ACHN (cell line): ENCODE data around the gene ANTXR1.

Experiments
- DNase-seq: peaks from one replicate; pipeline ENCODE4 v3.0.0-alpha.2; 2015
- in situ Hi-C: cut with HindIII; loops from 2 replicates; pipeline ENCODE4 v1.10.0; 2017; ENCODE audit warnings: low sequenced_read_pairs, low pct_ligation_motif_present, low pct_unique_long_range_greater_than_20kb

The ANTXR1 gene

DNA sequence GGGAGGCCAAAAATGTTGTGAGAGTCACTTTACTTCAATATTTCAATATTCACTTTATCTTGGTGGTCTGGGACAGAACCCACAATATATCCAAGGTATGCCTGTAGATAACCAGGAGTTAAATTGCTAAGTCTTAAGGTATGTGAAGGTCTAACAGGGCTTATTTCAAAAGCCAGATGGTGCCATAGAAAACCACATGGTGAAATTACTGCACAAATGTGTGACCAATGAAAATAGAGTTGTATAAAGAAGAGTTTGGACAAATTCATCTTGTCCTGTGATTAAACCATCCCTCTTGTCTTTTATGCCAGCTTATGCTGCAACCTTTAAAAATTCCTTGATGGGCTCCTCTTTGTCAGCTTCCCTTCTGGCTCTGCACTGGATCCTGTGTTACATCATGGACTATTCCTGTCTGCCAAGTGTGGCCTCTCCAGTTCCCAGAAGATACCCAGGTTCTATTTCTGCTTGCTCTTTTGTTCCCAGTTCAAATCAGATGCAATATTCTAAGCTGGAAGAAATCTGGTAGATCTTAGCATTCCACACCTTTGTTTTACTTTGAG is 46.8 kb downstream of the ANTXR1 start:
- in situ Hi-C loops: no loop called here
- no peak for DNase-seq

- no peak for DNase-seq
- in situ Hi-C loops: no loop called here
Observed at GRCh38 chr2:69060938-69061501, 48.0 kb downstream of the ANTXR1 start.

DNA sequence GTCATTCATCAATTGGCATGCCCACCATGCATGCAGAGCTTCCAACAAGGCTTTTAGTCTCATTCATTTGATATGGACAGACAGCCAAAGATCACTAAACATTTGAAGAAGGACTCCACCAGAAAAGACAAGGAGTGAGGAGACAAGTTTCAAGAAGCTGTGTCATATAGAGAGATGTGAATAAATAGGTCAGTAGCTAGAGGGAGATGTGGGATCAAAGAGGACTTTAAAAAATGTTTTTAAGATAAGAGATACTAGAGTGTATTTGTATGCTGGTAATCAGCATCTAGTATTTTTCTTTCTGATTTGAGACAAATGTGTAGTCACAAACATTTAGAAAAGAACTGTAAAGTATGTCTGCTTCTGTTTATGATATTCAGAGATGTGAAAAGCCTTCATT is 48.5 kb downstream of the ANTXR1 start:
- in situ Hi-C loops: no loop called here
- no peak for DNase-seq

- DNase-seq: no peak
- in situ Hi-C loops: no loop called here
Observed at GRCh38 chr2:69062307-69062962, 49.5 kb downstream of the ANTXR1 start.

- no peak for DNase-seq
- in situ Hi-C loops: no loop called here
Observed at GRCh38 chr2:69065735-69066336, 52.9 kb downstream of the ANTXR1 start.

DNA sequence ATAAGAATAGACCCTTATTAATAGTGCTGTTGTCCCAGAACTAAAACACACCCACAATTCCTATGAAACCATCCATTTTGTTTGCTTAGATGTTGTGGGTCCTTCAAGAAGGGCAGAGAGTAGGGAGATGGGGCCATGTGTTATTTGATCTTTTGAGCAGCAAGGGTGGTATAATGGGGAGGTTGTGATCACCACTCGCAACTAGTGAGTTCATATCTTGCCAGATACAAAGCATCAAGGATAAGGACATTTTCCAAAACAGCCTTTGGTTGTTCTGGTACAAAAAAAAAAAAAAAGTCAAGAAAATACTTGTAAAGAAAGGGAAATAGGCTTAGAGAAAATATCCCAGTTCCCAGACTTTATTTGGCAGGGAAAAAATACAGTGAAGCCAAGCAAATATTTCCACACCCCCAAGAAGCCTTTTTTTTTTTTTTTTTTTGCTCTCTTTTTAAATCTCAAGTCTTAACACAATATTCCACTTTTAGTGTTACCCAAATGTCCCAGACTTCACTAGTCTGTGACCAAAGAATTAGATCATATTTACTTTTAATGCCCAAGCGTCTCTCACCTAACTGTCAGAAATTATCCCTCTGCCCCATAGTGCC is 54.1 kb downstream of the ANTXR1 start:
- in situ Hi-C loops: no loop called here
- no peak for DNase-seq

- DNase-seq: no peak
- in situ Hi-C loops: no loop called here
Observed at GRCh38 chr2:69067866-69068265, 54.9 kb downstream of the ANTXR1 start.

GRCh38 chr2:69070969-69071368 is 58.0 kb downstream of the ANTXR1 start:
- in situ Hi-C loops: no loop called here
- no peak for DNase-seq

- DNase-seq: no peak
- in situ Hi-C loops: no loop called here
Observed at GRCh38 chr2:69073928-69074570, 61.1 kb downstream of the ANTXR1 start.

GRCh38 chr2:69074918-69075317 is 61.9 kb downstream of the ANTXR1 start:
- in situ Hi-C loops: no loop called here

DNA sequence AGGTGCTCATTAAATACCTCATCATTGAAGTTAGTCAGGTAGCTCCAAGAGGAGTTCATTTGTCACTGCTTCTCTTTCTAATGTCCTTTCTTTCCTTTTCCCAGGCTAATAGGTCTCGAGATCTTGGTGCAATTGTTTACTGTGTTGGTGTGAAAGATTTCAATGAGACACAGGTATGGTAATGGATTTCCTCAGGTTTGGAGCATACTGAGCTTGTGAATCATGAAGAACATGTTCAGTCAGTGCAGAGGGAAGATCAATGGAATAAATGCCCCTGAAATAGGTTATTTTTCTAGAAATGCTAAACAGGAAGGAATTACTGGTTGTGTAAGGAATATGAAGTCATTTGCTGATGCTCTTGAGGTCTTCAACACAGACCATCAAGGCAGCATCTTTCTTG is 62.5 kb downstream of the ANTXR1 start:
- in situ Hi-C loops: no loop called here
- no peak for DNase-seq

More at GRCh38 chr2:69074918-69075317, 61.9 kb downstream of the ANTXR1 start:
- DNase-seq: no peak

DNA sequence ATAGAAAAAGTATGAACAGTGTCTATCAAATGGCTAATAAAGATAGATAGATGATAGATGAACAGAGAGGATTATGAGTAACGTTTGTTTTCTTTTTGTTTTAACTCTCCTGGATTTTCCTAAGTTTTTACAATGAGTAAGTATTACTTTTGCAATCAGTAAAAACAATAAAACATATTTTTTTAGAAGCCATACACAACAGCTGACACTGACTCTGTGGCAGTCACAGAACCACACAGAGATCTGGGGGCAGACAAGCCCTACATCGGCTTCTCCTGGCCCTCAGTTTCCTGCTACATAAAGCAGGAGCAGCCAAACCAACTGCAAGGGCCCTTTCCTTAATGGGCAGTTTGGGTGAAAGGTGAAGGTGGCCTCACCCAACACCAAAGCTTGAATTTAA is 63.6 kb downstream of the ANTXR1 start:
- in situ Hi-C loops: no loop called here
- DNase-seq: no peak

GRCh38 chr2:69077252-69077950 is 64.4 kb downstream of the ANTXR1 start:
- no peak for DNase-seq
- in situ Hi-C loops: no loop called here

- no peak for DNase-seq
- in situ Hi-C loops: no loop called here
Observed at GRCh38 chr2:69080071-69080470, 67.1 kb downstream of the ANTXR1 start.

DNA sequence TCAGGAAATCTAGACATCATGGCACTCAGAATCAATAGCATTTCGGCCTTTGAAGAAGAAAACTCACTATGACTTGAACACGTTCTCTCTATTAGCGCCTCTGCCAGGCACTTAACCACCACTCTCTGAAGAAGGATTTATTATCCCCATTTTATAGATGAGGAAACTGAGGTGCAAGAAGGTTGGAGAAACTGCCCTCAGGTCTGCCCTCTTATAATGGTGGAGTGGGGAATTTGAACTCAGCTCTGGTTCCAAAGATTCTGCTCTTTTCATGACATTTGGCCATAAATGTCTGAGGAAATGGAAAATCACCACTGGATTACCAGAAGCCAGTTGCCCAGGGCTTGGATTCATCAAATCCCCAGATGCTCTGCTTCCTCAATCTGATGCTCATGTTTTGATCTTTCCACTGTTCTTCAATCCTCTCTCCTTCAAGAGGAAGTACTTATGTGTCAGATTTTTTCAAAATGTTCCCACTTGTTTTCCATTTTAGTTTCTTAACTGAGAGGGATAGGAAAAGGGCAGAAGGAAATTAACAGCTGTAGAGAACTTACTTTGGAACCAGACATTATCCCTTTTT is 68.1 kb downstream of the ANTXR1 start:
- no peak for DNase-seq
- in situ Hi-C loops: no loop called here

DNA sequence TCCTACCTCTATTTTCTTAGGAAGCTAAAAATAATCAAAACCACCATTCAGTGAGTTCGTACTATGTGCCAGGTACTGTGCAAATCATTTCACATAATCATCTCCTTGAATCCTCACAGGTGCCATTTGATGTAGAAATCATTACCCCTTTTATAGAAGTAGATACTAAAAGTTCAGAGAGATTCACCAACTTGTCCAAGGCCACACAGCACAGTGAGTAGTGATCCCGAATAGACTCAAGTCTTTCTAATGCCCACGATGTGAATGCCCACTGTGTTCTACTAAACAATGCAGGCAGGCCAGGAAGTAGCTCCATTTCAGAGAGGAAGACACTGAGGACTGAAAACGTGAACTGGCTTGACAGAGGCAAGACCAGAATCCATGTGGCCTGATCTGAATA is 68.8 kb downstream of the ANTXR1 start:
- DNase-seq: no peak
- in situ Hi-C loops: no loop called here

DNA sequence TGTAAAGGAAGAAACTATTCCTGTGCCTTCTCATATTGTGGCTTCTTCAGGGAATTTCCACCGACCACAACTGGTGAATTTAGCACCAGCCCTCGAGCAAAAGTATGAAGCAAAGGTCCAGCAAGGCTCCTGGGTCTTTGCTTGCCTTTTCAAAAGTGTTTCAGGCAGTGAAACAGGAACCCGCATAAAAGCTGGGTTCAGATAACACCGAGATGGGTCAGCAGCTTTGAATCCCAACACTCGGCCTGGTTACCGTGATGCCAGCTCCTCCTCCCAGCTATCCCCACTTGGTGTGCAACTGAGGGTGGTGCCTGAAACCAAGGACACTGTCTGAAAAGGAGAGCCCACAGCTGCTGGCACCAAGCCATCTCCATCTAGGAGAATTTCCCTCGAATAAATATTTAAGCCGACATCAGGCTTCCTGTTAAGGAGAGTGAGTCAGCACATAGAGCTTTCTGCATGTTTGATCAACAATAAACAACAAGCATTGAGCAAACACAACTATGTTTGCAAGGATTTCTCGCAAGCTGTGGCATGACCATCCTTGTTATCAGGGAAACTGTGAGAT is 69.5 kb downstream of the ANTXR1 start:
- DNase-seq: peak; percentile 85
- in situ Hi-C loops: no loop called here

DNA sequence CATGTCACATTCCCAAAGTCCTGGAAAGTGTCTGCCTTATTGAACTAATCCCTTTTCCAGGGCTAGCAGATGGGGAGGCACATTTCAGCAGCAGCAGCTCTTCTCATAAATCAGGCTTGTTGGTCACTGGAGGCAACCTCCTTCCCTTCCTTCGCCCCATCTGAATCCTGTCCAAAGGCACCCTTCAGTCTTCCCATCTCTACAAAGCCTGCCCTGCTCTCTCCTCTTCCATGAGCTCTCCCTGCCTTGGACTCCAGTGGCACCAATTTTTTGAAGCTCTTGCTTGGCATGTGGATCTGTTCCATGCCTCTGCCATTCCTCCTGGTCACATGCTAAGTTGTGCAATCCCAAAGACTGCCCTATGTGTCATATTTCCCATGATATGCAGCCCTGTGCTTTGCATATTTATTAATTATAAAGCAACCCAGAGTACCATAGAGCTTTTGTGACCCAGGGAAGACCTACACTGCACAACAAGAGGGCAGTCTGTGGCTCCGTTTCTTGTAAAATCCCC is 70.3 kb downstream of the ANTXR1 start:
- DNase-seq: no peak
- in situ Hi-C loops: no loop called here
